ENCODE measurements around the gene ATF6.
A peak's percentile ranks its signal among the peaks of the same experiment; 100 is the strongest.
"Not testable (repeated sequence)": the region's sequence is repeated elsewhere in the genome, so short reads cannot be mapped to it uniquely, and the experiment has no call there.

Gene ATF6

DNA sequence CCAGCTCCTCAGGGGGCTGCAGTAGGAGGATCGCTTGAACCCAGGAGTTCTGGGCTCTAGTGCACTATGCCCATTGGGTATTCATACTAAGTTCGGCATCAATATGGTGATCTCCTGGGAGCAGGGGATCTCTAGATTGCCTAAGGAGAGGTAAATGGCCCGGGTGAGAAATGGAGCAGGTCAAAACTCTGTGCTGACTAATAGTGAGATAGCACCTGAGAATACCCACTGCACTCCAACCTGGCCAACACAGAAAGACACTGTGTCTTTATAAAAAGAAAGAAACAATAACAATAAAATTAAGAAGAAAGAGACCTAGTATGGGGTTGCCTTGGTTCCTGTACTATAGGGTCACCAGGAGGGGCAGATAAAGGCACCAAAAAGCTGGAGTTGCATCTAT lies 30.3 kb upstream of the ATF6 start:
- DNase-seq: no peak

DNA sequence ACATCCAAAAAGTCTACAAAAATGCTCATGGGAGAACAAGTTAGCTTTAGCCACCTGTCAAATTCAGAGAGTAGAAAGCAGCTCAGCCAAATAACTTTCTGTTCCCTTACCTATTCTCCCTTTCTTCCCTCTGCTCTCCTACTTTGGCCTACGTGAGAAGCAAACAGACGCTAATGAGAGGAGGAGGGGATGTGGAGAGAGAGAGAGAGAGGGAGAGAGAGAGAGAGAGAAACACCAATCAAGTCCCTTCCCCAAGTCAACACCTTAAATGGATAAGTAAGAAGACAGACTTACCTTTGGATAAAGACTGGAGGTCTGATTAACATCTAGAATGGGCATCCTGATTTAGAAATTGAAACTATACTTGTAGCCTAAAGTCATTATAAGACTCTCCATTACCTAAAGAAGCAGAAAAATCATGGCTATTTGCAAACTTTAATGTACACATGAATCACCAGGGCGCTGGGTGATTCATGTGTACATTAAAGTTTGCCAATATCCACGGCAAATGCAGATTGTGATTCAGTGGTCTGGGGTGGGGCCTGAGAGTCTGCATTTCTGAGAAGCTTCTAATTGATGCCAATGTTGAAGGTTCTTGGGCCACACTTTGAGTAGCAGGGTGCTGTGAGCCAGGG lies 29.7 kb upstream of the ATF6 start:
- peak; percentile 33 to 44 for DNase-seq

DNA sequence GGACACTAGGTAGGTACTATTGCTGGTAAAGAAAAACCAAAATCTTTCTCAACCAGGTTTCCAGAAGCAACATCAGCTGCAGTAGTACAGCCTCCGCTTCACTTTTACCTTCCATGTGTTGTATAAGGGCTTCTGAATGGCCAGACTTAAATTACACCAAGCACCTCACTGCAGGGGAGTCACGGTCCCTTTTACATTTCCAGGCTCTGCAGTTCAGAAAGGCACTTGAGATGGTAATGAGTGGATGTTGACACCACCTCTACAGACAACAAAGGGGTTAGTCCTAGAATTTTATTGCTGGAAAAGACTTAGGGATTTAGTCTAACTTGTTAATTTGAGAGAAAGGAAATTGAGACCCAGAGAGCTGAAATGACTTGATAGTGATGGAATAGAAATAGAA lies 28.5 kb upstream of the ATF6 start:
- no peak for DNase-seq

DNA sequence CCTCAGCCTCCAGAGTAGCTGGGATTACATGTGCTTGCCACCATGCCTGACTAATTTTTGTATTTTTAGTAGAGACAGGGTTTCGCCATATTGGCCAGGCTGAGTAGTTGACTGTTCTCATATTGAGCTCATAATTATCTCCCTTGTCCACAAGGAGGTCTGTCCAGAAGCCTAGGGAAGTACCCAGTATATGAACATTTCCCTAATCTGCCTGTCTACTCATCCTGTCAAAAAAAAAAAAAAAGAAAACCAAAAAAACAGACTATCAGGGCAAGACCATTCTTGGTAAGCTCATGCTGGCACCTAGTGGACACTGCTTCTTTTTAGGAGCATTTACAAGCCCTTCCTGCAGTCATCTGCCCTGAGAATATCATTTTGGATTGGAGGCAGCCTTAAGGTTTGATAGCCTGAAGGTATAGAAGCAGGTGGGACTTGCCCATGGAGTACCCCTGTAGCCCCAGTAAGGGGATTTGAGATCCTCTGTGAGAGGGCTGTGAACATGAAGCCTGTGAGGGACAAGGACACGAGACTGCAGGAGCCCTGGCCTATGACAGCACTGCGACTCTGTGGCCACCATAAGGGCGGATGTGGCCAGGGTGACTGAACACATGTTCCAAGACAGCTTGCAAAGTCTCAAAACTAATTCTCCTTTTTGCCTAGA lies 27.4 kb upstream of the ATF6 start:
- peak; percentile 92 to 95 for DNase-seq

DNA sequence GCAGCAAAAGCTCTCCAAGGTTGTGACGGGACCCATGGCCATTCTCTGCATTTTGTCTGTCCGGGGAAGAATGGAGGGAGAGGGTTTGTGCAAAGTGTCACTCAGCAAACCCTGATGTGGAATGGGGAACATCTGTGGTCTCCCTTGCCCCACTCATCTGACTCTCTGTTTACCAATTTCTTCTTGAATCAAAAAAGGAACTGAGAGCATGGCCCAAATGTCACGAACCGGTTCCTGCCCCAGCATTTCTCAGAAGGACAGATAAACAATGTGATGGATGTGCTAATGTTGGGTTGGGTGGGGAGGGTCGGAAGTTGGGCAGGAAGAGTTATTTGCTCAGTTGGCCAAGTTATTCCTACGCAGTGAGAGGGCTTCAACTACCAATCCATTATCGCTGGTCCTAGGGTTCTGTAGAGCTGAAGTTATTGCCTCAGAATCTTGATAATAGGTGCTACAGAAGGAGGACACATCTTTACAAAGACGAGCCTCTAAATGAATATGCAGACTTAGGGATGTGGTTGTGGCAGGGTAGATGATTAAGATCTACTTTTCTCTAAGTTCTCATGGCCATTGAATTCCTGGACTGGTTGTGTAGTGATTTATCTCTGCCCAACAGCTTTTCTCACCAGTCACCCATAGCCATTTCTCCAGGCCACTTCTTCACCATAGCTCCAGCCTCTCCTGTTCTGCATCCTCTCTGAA lies 26.1 kb upstream of the ATF6 start:
- DNase-seq: peak; percentile 91

DNA sequence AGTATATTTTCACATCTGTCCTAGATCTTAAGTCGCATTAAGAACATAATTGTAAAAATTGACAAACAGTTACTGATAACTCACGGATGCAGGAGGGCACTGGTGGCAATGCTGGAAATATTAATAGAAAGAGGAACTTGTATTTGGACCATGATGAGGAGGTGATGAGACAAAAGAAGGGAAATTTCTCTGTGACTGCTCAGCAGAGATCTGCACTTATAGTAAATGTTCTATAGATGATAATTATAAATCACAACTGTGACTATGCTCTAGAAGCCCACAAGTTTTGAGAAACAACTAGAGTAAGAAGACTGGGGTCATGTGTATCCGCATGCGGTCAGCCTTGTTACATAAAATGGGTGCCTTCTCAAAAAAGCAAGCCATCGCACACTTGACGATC lies 25.2 kb upstream of the ATF6 start:
- DNase-seq: peak in 1 of 2 donors; percentile 41

DNA sequence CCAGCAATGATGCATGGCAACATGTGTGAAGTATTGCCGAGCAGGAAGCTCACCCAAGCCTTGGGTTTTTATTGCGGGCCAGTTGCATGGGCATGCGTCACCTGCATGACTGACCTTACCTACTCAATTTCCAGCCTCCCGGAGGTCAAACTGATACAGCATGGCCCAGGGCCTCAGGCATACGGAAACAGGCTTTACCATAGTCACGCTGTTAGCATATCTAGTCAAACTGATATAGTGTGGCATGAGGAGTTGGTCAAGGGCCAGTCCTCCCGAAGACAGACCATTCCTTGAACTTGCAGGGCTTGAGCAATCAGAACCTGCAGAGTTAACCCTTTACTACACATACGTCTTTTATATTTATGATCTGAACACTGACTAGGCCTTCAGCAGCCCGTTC lies 22.9 kb upstream of the ATF6 start:
- DNase-seq: no peak

DNA sequence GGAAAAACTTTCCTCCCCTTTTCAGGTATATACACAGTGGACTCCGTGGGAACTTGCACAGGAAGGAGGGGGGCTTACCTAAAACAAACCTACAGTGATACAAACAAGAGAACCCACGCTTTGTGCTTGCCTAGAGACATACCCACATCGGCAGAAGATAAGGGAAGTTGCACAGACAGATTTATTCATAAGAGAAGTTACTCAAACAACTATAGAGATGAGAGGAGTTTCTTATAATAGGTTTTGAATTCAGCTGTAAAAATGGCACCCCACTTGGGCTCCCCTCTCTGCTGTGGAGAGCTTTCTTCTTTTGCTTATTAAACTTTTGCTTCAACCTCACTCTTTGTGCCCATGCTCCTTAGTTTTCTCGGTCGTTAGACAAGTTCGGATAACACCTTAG lies 18.3 kb upstream of the ATF6 start:
- DNase-seq: peak; percentile 72 to 76

DNA sequence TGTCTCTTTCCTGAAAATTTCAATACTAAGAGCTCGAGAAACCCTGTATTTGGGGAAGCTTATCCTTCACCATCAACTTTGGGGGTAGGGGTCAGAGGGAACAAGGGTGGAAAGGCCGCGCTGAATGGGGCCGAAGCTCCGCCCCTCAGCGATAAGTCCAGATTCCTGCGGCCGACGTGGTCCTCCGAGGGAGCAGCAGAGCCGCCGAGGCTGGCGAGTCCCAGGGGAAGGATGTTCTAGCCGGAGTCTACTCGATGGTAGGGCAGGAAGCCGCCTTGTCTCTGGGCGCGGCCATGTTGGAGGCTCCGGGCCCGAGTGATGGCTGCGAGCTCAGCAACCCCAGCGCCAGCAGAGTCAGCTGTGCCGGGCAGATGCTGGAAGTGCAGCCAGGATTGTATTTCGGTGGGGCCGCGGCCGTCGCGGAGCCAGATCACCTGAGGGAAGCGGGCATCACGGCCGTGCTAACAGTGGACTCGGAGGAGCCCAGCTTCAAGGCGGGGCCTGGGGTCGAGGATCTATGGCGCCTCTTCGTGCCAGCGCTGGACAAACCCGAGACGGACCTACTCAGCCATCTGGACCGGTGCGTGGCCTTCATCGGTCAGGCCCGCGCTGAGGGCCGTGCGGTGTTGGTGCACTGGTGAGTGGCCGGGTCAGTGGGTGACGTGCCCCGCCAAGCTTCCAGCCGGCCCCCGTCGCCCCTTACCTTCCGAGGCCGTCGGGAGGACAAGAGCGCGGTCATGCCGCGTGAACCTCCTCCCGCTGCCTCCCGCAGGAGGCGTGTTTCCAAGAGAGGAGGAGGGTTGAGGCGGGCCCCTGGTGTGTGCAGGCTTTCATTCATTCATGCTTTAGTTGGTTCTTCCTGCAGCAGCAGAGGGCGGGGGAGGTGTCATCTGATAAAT lies 16.4 kb upstream of the ATF6 start, which contains the start of gene DUSP12:
Gene DUSP12 (plus strand): TSS at position 278 of the 899 bp plus-strand sequence. CDS start 16 bp downstream, at position 294.
- peak; percentile 95 to 96 for DNase-seq

DNA sequence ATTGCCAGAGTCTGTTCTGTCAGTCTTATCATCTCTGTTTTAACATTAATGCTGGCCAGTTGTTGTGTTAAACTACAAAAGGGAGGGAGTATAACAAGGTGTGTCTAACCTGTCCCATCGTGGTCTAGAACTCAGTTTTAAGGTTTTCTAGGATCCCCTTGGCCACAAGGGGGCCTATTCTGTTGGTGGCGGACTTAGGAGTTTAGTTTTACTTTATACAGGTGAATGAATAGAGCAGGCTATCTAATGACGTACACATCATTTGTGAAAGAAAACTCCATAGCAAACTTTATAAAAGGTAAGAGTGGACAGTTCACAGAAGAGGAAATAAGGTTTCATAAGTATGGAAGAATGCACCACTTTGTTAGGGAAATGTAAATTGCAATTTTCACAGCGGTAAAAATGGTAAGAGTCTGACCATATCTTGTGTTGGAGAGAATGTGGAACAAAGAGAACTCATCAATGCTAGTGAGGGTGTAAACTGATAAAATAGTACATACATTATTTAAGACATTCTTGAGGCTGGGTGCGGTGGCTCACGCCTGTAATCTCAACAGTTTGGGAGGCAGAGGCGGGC lies 2.5 kb upstream of the ATF6 start:
- no peak for DNase-seq

DNA sequence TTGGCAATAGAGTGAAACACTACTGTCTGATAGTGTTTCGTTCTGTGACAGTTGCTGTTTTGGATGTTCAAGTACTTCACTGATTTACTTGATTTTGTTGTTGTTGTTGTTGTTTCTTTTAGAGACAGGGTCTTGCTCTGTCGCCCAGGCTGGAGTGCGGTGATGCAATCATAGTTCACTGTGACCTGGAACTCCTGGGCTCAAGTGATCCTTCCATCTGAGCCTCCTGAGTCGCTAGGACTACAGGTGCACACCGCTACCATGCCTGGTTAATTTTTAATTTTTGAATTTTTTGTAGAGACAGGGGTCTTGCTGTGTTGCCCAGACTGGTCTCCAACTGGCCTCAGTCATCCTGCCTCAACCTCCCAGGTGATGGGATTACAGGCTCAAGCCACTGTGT lies 2.3 kb downstream of the ATF6 start:
- DNase-seq: no peak

DNA sequence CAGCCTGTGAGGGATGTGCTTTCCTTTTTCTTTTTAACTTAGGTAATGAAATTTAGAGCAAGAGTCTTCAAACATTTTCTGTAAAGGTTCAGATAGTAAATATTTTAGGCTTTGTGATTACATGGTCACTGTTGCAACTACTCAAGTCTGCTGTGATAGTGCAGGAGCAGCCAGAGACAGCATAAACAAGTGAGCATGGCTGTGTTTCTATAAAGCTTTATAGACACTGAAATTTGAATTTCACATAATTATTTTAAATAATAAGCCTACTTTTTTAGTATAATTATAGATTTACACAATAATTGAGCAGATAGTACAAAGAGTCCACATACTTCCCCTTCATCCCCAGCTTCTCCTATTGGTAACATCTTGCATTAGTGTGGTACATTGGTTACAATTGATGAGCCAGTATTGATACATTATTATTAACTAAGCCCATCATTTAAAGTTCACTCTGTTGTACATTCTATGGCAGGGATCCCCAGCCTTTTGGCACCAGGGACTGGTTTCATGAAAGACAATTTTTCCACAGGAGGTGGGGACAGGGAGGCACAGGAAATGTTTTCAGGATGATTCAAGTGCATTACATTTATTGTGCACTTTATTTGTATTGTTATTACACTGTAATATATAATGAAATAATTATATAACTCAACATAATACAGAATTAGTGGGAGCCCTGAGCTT lies 3.0 kb downstream of the ATF6 start:
- no peak for DNase-seq

DNA sequence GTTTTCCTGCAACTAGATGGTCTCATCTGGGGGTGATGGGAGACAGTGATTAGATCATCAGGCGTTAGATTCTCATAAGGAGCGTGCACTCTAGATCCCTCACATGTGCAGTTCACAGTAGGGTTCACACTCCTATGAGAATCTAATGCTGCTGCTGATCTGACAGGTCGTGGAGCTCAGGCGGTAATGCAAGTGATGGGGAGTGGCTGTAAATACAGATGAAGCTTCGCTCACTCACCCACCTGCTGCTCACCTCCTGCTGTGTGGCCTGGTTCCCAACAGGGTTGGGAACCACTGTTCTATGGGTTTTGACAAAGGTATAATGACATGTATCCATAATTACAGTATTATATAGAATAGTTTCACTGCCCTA lies 3.5 kb downstream of the ATF6 start:
- DNase-seq: not testable (repeated sequence)

DNA sequence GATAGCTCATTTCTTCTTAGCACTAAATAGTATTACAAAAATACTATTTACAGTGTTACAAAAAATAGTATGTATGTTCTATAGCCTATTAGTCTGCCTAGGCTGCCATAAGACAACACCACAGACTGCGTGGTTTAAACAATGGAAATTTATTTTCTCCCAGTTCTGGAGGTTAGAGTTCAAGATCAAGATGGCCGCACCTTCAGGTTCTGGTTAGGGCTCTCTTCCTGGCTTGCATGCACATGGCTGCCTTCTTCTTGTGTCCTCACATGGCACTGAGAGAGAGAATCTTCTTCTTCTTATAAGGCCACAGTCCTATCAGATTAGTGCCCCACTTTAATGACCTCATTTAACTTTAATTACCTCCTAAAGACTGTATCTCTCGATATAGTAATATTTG lies 4.1 kb downstream of the ATF6 start:
- no peak for DNase-seq

DNA sequence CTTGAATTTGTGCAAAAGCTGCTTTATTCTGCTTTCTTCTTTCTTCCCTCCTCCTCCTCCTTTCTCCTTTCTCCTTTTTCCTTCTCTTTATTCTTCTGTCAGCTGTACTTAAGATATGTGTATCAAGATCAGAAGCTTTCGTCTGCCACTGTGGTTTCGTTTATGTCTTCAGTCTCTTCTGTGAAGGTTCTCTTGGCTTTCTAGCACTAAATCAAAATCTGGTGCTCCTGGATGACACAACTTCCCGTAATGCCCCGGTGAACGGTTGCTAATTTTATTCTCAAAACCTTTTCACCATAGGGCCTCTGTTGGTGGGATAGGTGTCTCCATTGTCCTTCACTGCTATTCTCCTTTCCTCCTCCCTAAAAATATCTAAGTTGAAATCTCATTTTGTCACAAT lies 5.0 kb downstream of the ATF6 start:
- no peak for DNase-seq

DNA sequence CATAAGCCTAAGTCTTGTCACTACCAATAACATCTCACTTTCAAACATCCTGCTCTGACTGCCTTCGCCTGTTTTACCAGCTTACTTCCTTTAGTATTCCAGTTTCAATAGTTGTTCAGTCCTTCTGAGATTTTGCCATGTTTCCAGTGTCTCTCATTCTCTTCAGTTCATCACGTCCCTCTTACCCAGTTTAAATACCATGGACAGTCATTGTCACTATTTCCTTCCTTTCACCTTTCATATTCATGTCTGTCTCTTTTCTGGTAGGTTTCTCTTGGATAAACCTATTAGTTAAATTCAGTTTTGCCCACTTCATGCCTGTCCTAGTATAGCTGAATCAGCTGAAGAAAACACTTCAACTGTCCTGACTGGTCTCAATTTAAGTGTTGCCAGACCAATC lies 5.9 kb downstream of the ATF6 start:
- no peak for DNase-seq

DNA sequence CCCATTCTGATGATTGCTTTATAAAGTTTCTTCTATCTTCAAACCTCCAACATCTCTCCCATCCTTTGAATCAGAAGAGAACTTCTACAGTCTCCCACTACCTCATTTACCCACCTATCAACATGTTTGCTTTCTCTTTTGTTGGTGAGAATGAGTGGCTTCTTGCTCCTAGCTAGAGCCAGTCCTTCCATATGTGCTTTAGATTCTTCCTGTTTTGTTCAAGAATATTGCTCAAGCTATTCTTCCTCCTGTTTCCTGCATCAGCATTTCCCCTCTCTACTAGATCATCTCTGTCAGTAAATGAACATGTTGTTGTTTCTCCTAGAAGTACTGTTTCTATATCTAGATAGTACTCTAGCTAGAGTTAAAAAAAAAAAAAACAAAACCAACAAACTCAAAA lies 6.3 kb downstream of the ATF6 start:
- DNase-seq: peak; percentile 57 to 75

DNA sequence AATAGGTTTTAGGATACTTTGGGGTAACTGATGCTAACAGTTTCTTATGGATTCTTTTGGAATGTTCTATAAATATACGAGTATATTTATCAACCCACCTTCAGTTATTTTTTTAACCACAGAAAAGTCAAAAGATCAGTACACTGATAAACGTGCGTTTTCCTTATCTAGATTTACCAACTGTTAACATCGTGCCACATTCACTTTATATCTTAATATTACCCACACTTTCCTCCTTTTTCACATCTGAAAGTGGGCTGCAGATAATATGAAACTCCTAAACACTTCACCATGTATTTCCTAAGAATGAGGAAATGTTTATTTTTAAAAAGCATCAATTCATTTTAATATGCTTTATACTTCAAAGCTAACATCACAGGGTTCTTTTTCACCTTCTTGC lies 7.7 kb downstream of the ATF6 start:
- DNase-seq: no peak

DNA sequence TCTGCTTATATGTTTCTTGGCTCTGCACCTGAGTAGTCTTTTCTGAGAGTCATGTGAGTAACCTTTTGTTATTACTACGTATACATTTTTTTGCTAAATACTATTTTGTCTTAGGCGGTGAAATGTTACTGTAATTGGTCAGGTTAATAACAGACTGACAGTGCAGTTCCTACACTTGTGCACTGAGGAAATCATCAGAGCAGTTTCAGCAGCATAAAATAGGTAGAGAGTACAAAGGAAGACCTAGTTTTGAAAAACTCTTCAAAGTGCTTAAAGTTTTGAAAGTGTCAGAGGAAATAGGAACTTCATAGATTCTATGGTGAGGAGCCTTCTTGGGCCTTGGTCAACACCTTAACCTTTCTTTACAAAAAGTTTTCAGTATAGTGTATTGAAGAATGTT lies 11.1 kb downstream of the ATF6 start:
- no peak for DNase-seq

DNA sequence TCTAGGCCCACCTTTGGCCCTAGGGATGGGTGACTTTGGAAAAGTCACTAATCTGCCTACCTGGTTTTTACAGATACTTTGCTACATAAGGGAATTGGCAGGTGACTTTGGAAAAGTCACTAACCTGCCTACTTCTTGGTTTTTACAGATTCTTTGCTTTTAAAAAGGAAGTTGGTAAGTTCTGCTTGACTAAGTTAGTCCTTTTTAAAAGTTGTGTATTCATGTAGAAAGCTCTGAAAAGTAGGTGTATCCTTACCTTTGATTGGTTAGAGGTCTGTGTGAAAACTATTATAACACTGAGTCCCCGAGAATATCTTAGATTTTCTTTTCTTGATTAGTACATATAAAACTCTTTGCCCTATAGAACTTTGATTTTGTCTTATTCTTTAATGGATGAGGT lies 12.4 kb downstream of the ATF6 start:
- DNase-seq: no peak

DNA sequence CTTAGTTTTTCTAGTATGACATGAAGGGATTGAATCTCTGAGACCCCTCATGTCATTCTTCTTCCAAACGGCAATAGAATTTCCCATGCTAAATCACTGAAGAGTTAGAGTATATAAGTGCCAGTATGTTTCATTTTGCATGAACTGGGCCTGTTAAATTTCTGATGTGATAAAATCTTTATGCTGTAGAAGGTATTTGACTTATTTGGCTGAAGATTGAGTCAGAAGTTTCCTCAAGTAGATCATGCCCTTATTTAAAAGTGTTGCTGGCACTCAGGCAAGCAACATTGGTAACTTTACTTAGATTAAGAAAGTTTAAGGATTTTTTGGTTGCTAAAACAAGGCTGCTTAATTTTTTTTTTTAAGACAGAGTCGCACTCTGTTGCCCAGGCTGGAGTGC lies 13.3 kb downstream of the ATF6 start:
- no peak for DNase-seq

DNA sequence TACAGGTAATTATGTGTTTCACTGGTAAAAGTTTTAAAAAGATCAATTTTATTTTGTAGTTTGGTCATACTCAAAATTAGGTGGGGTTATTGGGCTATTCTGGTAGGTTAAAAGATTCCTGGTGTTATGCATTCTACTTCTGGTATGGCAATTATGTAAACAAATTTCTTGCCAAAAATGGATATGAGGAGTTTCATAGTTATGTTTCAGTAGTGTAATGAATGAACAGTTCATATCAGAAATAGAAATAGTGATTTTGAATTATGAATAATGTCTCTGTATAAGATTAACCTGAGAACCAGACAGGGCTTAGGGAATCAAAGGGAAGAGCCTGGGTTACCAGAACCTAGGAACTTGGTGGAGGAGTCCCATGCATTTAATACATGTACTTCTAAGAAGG lies 15.9 kb downstream of the ATF6 start:
- DNase-seq: no peak
